ENCODE measurements around the gene ARHGEF11. TPM values are rescaled to one million over a fixed set of nuclear protein-coding genes. Genes with fewer than 3 reads are reported as not detected.

Gene ARHGEF11
- total and polyA plus RNA-seq, 9 of the 15 experiments (the other 6 are each of a cell fraction or from before 2014, with no cell fraction given), result 0.14 to 15.5 (median 9.0) TPM

- no peak for TF ChIP-seq FOXP4 (CRISPR knock-in tag; IDR thresholded peaks at IDR 0.05; ENCODE audit: borderline replicate concordance)
- TF ChIP-seq SMARCC2 (IDR thresholded peaks at IDR 0.05; ENCODE audit: low read depth), result peak; percentile 86
- TF ChIP-seq KDM1A (IDR thresholded peaks at IDR 0.05), result peak; percentile 92 to 94
- TF ChIP-seq RUNX1 (IDR thresholded peaks at IDR 0.05; ENCODE audit: low read depth), result peak; percentile 95
- TF ChIP-seq NCOA2 (IDR thresholded peaks at IDR 0.05; ENCODE audit: partially characterized antibody in 2 of 2), result peak in 1 of 2 experiments; percentile 36
- TF ChIP-seq MEF2D (tag; conservative IDR thresholded peaks at IDR 0.05; ENCODE audit: low read depth), result 0 out of 2 replicates have a peak, but pooled peaks have one; percentile 41
- TF ChIP-seq ZNF551 (CRISPR knock-in tag; IDR thresholded peaks at IDR 0.05), result no peak
- TF ChIP-seq HBP1 (CRISPR knock-in tag; IDR thresholded peaks at IDR 0.05), result peak; percentile 46; the same call in 1 of the 2 replicates
- peak; percentile 82 for TF ChIP-seq MITF (IDR thresholded peaks at IDR 0.05)
- TF ChIP-seq MYNN (IDR thresholded peaks at IDR 0.05), result peak; percentile 51; the same call in 1 of the 2 replicates
- no peak for TF ChIP-seq MYNN (CRISPR knock-in tag; IDR thresholded peaks at IDR 0.05)
- TF ChIP-seq PHF21A (IDR thresholded peaks at IDR 0.05; ENCODE audit: borderline replicate concordance, low read depth), result peak; percentile 34; the same call in 1 of the 2 replicates
- TF ChIP-seq NCOA1 (IDR thresholded peaks at IDR 0.05; ENCODE audit: low read depth), result peak; percentile 87
- peak; percentile 95 for TF ChIP-seq HDAC2 (IDR thresholded peaks at IDR 0.05)
- TF ChIP-seq ZMIZ1 (IDR thresholded peaks at IDR 0.05; ENCODE audit: low read depth in 2 of 2, low read length in 2 of 2), result peak in 1 of 2 experiments; percentile 88; a peak in 2 of 4 replicates
- 0 out of 2 replicates have a peak, but pooled peaks have one; percentile 17 for TF ChIP-seq CEBPG (CRISPR knock-in tag; IDR thresholded peaks at IDR 0.05)
- TF ChIP-seq CEBPG (tag; conservative IDR thresholded peaks at IDR 0.05 in 1 of 2, IDR thresholded peaks at IDR 0.05 in 1 of 2), result peak in 1 of 2 experiments; percentile 59; a peak in 3 of 4 replicates
- no peak for TF ChIP-seq PPARD (CRISPR knock-in tag; IDR thresholded peaks at IDR 0.05)
- TF ChIP-seq MLLT1 (IDR thresholded peaks at IDR 0.05), result peak in 1 of 2 experiments; percentile 96; a peak in 2 of 4 replicates
Measured at GRCh38 chr1:156958247-156958714, 87.3 kb downstream of the ARHGEF11 start (continued).

Measured in K562 (cell line).